IMR-90 (cell line): Measurements from ENCODE around the gene FGFRL1. TPM values are rescaled to one million over a fixed set of nuclear protein-coding genes. Genes with fewer than 3 reads are reported as not detected.

Source experiments
- ATAC-seq: fragments of 200-7000 bp; cut with Tn5 transposase; 2 replicates; pipeline ENCODE4 v1.9.1; 2020; ENCODE audit warnings: low read depth, mild to moderate bottlenecking, moderate library complexity
- BruUV-seq: library from RNA; stranded (reverse); fragments of 400-500 nt; replicated peaks from 2 replicates; lab custom pipeline; 2021; lab: Mats Ljungman, UMichigan
- CTCF ChIA-PET: fragments of 300-600 bp; formaldehyde crosslinking; extraction: SDS; loops from one replicate; lab custom pipeline; 2021; ENCODE audit warnings: antibody characterized with exemption; lab: Yijun Ruan, JAX
- POLR2A ChIA-PET: fragments of 300-600 bp; sonication (Branson Sonifier 250); formaldehyde crosslinking; loops from one replicate; lab custom pipeline; 2022; ENCODE audit warnings: antibody characterized with exemption; ENCODE audit not compliant: unreplicated experiment; lab: Charles Lee
- DNase-seq: peaks from one replicate; pipeline ENCODE4 v3.0.0; 2013
- H2AFZ ChIP-seq: replicated peaks from 2 replicates; pipeline ENCODE3; 2013; ENCODE audit warnings: low read length, mild to moderate bottlenecking; ENCODE audit not compliant: poor library complexity
- H2AK5ac ChIP-seq: 2 replicates; pipeline ENCODE4 v1.6.1; 2013; ENCODE audit warnings: low read depth, low read length, inconsistent platforms
- H2AK9ac ChIP-seq: replicated peaks from 2 replicates; pipeline ENCODE3; 2013; ENCODE audit warnings: mild to moderate bottlenecking, low read depth, low read length, moderate library complexity; ENCODE audit not compliant: poor library complexity
- H2BK120ac ChIP-seq: 2 replicates; pipeline ENCODE4 v1.6.1; 2013; ENCODE audit warnings: low read depth, low read length, inconsistent platforms
- H2BK15ac ChIP-seq: 3 replicates; pipeline ENCODE4 v1.6.1; 2013; ENCODE audit warnings: low read depth, low read length, inconsistent platforms
- H2BK20ac ChIP-seq: 2 replicates; pipeline ENCODE4 v1.6.1; 2013; ENCODE audit warnings: low read depth, mild to moderate bottlenecking, inconsistent platforms, low read length, moderate library complexity
- H2BK5ac ChIP-seq: 2 replicates; pipeline ENCODE4 v1.6.1; 2013; ENCODE audit warnings: mild to moderate bottlenecking, low read depth, low read length, inconsistent platforms; ENCODE audit not compliant: poor library complexity, severe bottlenecking
- H3K14ac ChIP-seq: replicated peaks from 2 replicates; pipeline ENCODE4 v1.6.1; 2013; ENCODE audit warnings: low read depth, low read length, inconsistent platforms
- H3K18ac ChIP-seq: 2 replicates; pipeline ENCODE4 v1.6.1; 2013; ENCODE audit warnings: low read depth, low read length, control low read depth
- H3K23ac ChIP-seq: 2 replicates; pipeline ENCODE4 v1.6.1; 2013; ENCODE audit warnings: low read depth, low read length, inconsistent platforms
- H3K27ac ChIP-seq: 2 replicates; pipeline ENCODE4 v1.5.1; 2013; ENCODE audit warnings: mild to moderate bottlenecking, control low read depth, low read length; ENCODE audit not compliant: insufficient read depth
- H3K27me3 ChIP-seq: 2 replicates; pipeline ENCODE4 v1.6.1; 2013; ENCODE audit warnings: low read length; ENCODE audit not compliant: control insufficient read depth, insufficient read depth
- H3K36me3 ChIP-seq: 2 replicates; pipeline ENCODE4 v1.6.1; 2013; ENCODE audit warnings: low read length, mixed read lengths; ENCODE audit not compliant: control insufficient read depth, insufficient read depth
- H3K4ac ChIP-seq: 2 replicates; pipeline ENCODE4 v1.6.1; 2013; ENCODE audit warnings: low read depth, low read length, inconsistent platforms
- H3K4me1 ChIP-seq: 2 replicates; pipeline ENCODE4 v1.6.1; 2013; ENCODE audit warnings: low read length, mixed read lengths; ENCODE audit not compliant: control insufficient read depth, insufficient read depth
- H3K4me2 ChIP-seq: 2 replicates; pipeline ENCODE4 v1.6.1; 2013; ENCODE audit warnings: low read depth, mild to moderate bottlenecking, control low read depth, low read length, moderate library complexity
- H3K4me3 ChIP-seq: 2 replicates; pipeline ENCODE4 v1.5.1; 2013; ENCODE audit warnings: low read depth, mild to moderate bottlenecking, control low read depth, low read length, moderate library complexity; ENCODE audit not compliant: insufficient read depth
- H3K56ac ChIP-seq: 2 replicates; pipeline ENCODE4 v1.6.1; 2013; ENCODE audit warnings: low read length, inconsistent platforms; ENCODE audit not compliant: insufficient read depth; ENCODE audit errors: extremely low read depth
- H3K79me1 ChIP-seq, 2 experiments: 2 replicates each; pipeline ENCODE4 v1.6.1; 2013; ENCODE audit warnings: low read length in 2 of 2, inconsistent platforms in 1 of 2, low read depth in 1 of 2
- H3K9ac ChIP-seq: 2 replicates; pipeline ENCODE4 v1.6.1; 2013; ENCODE audit warnings: low read depth, low read length, control low read depth
- H3K9me1 ChIP-seq: 2 replicates; pipeline ENCODE4 v1.6.1; 2013; ENCODE audit warnings: low read length, inconsistent platforms; ENCODE audit not compliant: insufficient read depth
- H3K9me3 ChIP-seq: 2 replicates; pipeline ENCODE4 v1.6.1; 2013; ENCODE audit warnings: low read length; ENCODE audit not compliant: control insufficient read depth, insufficient read depth
- H4K20me1 ChIP-seq: 2 replicates; pipeline ENCODE4 v1.6.1; 2013; ENCODE audit warnings: low read length, inconsistent platforms; ENCODE audit not compliant: insufficient read depth
- H4K5ac ChIP-seq: 2 replicates; pipeline ENCODE4 v1.6.1; 2013; ENCODE audit warnings: mild to moderate bottlenecking, low read depth, low read length, control low read depth
- H4K8ac ChIP-seq, 2 experiments: 2 replicates each; pipeline ENCODE4 v1.6.1; 2013; ENCODE audit warnings: low read depth in 2 of 2, low read length in 2 of 2, control low read depth in 1 of 2, inconsistent platforms in 1 of 2
- H4K91ac ChIP-seq: 2 replicates; pipeline ENCODE4 v1.6.1; 2013; ENCODE audit warnings: low read depth, low read length, inconsistent platforms; ENCODE audit not compliant: insufficient read depth
- BHLHE40 ChIP-seq: fragments of 150-350 bp; IDR thresholded peaks from 2 replicates; pipeline ENCODE4 v1.6.1; 2016; ENCODE audit warnings: mild to moderate bottlenecking, low read depth, low read length
- RAD21 ChIP-seq: IDR thresholded peaks from 2 replicates; pipeline ENCODE4 v1.6.1; 2012; ENCODE audit warnings: low read length, improper control_type of control experiment
- WGBS, 2 experiments: methylation state at CpG; one replicate each; pipeline versions ENCODE4 v1.1.5 to v1.1.7; 2013; ENCODE audit warnings: missing lambda C conversion rate in 2 of 2; ENCODE audit not compliant: insufficient read length in 1 of 2; ENCODE audit errors: extremely low coverage in 2 of 2; 5-methylcytosine and 5-hydroxymethylcytosine counted together
- dilution Hi-C: fragments of 300-500 bp; cut with HindIII; formaldehyde crosslinking; loops from one replicate; pipeline ENCODE4 v1.14.3; 2018; ENCODE audit warnings: low sequenced_read_pairs; ENCODE audit not compliant: unreplicated experiment
- in situ Hi-C: fragments of 300-500 bp; cut with MboI; formaldehyde crosslinking; loops from 3 replicates; pipeline ENCODE4 v1.14.3; 2019; ENCODE audit warnings: low sequenced_read_pairs, inconsistent platforms, mixed read lengths
- intact Hi-C: fragments of 100-400 bp; cut with micrococcal nuclease; formaldehyde crosslinking; loops from 2 replicates; pipeline ENCODE4 v1.10.0; 2022
- polyA plus RNA-seq, 3 experiments: library from polyadenylated mRNA; depleted of rRNA; stranded (reverse); fragments of >200 nt; gene quantifications; 2 replicates each; pipeline ENCODE4 v1.2.3, GENCODE V29; 2012; ENCODE audit warnings: low replicate concordance in 1 of 3
- total RNA-seq: library from RNA; depleted of rRNA; stranded (reverse); fragments of >200 nt; gene quantifications from 2 replicates; pipeline ENCODE4 v1.2.3, GENCODE V29; 2012
- TF ChIP-seq, protein P1 (sequence below): fragments of 150-350 bp; IDR thresholded peaks from 2 replicates; pipeline ENCODE4 v1.6.1; 2017; ENCODE audit warnings: mild to moderate bottlenecking, antibody characterized with exemption, low read length, low read depth
- TF ChIP-seq, protein P2 (sequence below): conservative IDR thresholded peaks from 2 replicates; pipeline ENCODE4 v1.5.1; 2012; ENCODE audit warnings: mild to moderate bottlenecking, low read depth, low read length, improper control_type of control experiment

The FGFRL1 gene
- total and polyA plus RNA-seq, 2 of the 4 experiments (the other 2 are of a cell fraction), result 49.3 to 78.8 TPM

DNA sequence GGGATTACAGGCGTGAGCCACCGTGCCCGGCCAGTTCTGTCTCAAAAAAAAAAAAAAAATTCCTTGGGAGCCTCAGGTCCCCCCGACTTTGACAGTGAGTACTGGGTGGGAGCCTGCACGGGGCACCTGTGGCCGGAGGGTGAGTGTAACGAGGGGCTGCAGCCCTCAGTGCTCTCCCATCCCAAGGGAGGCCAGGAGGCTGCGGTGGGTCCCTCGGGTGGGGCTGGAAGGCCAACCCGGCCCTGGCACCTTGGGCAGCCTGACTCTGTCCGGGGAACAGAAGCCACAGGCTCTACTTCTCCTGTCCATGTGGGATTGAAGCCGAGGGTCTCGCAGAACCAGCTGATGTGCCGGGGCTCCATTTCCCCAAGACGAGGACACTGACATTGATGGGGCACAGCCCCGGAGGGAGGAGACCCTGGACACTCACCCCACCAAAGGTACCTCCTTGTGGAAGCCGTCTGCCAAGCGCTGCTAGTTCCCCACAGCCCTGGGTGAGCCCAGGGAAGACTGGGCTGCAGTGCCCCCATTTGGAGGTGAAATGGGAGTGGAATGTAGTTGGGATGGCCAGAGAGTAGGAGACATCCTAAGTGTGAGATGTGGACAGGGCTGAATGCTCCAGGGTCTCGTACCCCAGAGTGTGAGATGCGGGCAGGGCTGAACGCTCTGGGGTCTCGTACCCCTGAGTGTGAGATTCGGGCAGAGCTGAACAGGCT, 16.0 kb upstream of the FGFRL1 start:
- ATAC-seq (no peak), DNase-seq (no peak)
- TF ChIP-seq RAD21, result no peak
- TF ChIP-seq, protein P1, sequence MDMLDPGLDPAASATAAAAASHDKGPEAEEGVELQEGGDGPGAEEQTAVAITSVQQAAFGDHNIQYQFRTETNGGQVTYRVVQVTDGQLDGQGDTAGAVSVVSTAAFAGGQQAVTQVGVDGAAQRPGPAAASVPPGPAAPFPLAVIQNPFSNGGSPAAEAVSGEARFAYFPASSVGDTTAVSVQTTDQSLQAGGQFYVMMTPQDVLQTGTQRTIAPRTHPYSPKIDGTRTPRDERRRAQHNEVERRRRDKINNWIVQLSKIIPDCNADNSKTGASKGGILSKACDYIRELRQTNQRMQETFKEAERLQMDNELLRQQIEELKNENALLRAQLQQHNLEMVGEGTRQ, result no peak
- TF ChIP-seq, protein P2, sequence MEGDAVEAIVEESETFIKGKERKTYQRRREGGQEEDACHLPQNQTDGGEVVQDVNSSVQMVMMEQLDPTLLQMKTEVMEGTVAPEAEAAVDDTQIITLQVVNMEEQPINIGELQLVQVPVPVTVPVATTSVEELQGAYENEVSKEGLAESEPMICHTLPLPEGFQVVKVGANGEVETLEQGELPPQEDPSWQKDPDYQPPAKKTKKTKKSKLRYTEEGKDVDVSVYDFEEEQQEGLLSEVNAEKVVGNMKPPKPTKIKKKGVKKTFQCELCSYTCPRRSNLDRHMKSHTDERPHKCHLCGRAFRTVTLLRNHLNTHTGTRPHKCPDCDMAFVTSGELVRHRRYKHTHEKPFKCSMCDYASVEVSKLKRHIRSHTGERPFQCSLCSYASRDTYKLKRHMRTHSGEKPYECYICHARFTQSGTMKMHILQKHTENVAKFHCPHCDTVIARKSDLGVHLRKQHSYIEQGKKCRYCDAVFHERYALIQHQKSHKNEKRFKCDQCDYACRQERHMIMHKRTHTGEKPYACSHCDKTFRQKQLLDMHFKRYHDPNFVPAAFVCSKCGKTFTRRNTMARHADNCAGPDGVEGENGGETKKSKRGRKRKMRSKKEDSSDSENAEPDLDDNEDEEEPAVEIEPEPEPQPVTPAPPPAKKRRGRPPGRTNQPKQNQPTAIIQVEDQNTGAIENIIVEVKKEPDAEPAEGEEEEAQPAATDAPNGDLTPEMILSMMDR, result 0 out of 2 replicates have a peak, but pooled peaks have one; percentile 3
- TF ChIP-seq BHLHE40, result no peak
- dilution Hi-C loops, result no loop called here
- no peak overlapping the region for H2AK5ac ChIP-seq
- no TSS peak for BruUV-seq
- H3K36me3 ChIP-seq, result peaks cover 4% of the 10 kb centered on the region; the same call in 1 of the 2 replicates
- CTCF ChIA-PET, result no interaction called here
- H2AFZ ChIP-seq, result no peak overlapping the region
- no peak overlapping the region for H3K9ac ChIP-seq
- no peak overlapping the region for H2BK20ac ChIP-seq
- peaks cover 11% of the 10 kb centered on the region for H4K20me1 ChIP-seq
- H2BK15ac ChIP-seq, result no peak overlapping the region
- 76% methylated on average over 14 of the region's 23 CpGs; no CpG with 5 or more reads in 1 of the 2 experiments for WGBS, 2 experiments
- H4K8ac ChIP-seq, result no peak overlapping the region
- H3K9me1 ChIP-seq, result no peaks in the 10 kb centered on the region
- no peak overlapping the region for H3K4me2 ChIP-seq
- no peak overlapping the region for H3K4me3 ChIP-seq
- H3K23ac ChIP-seq, result no peak overlapping the region
- H3K4ac ChIP-seq, result no peak overlapping the region
- H4K5ac ChIP-seq, result no peak overlapping the region
- peaks cover 3% of the 10 kb centered on the region; the same call in 1 of the 2 replicates for H3K4me1 ChIP-seq
- H3K9me3 ChIP-seq, result no peaks in the 10 kb centered on the region
- no peak overlapping the region for H3K56ac ChIP-seq
- H3K14ac ChIP-seq, result no peak overlapping the region
- peaks cover 34% of the 10 kb centered on the region for H3K27me3 ChIP-seq
- POLR2A ChIA-PET, result no interaction called here
- H2AK9ac ChIP-seq, result no peak overlapping the region
- no peak overlapping the region for H2BK120ac ChIP-seq
- no peak overlapping the region for H3K18ac ChIP-seq
- no peak overlapping the region for H4K91ac ChIP-seq
- in situ Hi-C loops, result no loop called here
- H3K79me1 ChIP-seq, result 0 out of 4 replicates have a peak, but pooled peaks cover 0 to 4% of the 10 kb centered on the region in 2 experiments
- intact Hi-C loops, result no loop called here
- H3K27ac ChIP-seq, result no peak overlapping the region
- H2BK5ac ChIP-seq, result no peak overlapping the region
